DOHH2 (cell line): ENCODE measurements around the gene S100A4.

Experiments used
- H3F3A ChIP-seq: fragments of 200-600 bp; sonication (generic), shearing (Covaris generic); 2 replicates; pipeline ENCODE4 v1.6.0; 2016; ENCODE audit warnings: antibody characterized with exemption, mild to moderate bottlenecking; ENCODE audit not compliant: control insufficient read depth, insufficient read depth
- H3K27ac ChIP-seq: fragments of 200-600 bp; sonication (generic); 2 replicates; pipeline ENCODE4 v1.5.1; 2014; ENCODE audit warnings: low read depth, mild to moderate bottlenecking, low read length, moderate library complexity
- H3K27me3 ChIP-seq: fragments of 200-600 bp; sonication (generic); 2 replicates; pipeline ENCODE4 v1.6.1; 2014; ENCODE audit warnings: mild to moderate bottlenecking, low read length, mixed read lengths; ENCODE audit not compliant: control insufficient read depth
- H3K36me3 ChIP-seq: fragments of 200-600 bp; sonication (generic); 2 replicates; pipeline ENCODE4 v1.6.1; 2014; ENCODE audit warnings: mild to moderate bottlenecking, low read length, moderate library complexity, mixed read lengths; ENCODE audit not compliant: control insufficient read depth
- H3K4me1 ChIP-seq: fragments of 200-600 bp; sonication (generic); 2 replicates; pipeline ENCODE4 v1.6.1; 2014; ENCODE audit warnings: mild to moderate bottlenecking, low read length, mixed read lengths; ENCODE audit not compliant: control insufficient read depth
- H3K4me2 ChIP-seq: fragments of 200-600 bp; sonication (generic); 2 replicates; pipeline ENCODE4 v1.6.0; 2014; ENCODE audit warnings: mild to moderate bottlenecking, low read length, moderate library complexity
- H3K4me3 ChIP-seq: fragments of 200-600 bp; sonication (generic); 2 replicates; pipeline ENCODE4 v1.5.1; 2014; ENCODE audit warnings: mild to moderate bottlenecking, low read length, mixed read lengths
- H3K79me2 ChIP-seq: fragments of 200-600 bp; sonication (generic); 2 replicates; pipeline ENCODE4 v1.6.1; 2014; ENCODE audit warnings: mild to moderate bottlenecking, low read length, mixed read lengths; ENCODE audit not compliant: control insufficient read depth
- H3K9me2 ChIP-seq: fragments of 200-600 bp; sonication (generic); replicated peaks from 2 replicates; pipeline ENCODE4 v1.6.1; 2014; ENCODE audit warnings: mild to moderate bottlenecking, low read length, mixed read lengths; ENCODE audit not compliant: control insufficient read depth
- H3K9me3 ChIP-seq: fragments of 200-600 bp; sonication (generic); 2 replicates; pipeline ENCODE4 v1.6.1; 2014; ENCODE audit warnings: antibody characterized with exemption, low read length, mixed read lengths; ENCODE audit not compliant: control insufficient read depth, insufficient read depth
- H4K20me1 ChIP-seq: fragments of 200-600 bp; sonication (generic); 2 replicates; pipeline ENCODE4 v1.6.0; 2014; ENCODE audit warnings: low read depth, mild to moderate bottlenecking, antibody characterized with exemption, low read length, moderate library complexity; ENCODE audit not compliant: control insufficient read depth, insufficient read depth
- CTCF ChIP-seq: fragments of 200-600 bp; sonication (generic); IDR thresholded peaks from one replicate; pipeline ENCODE4 v1.5.1; 2014; ENCODE audit warnings: antibody characterized with exemption, mild to moderate bottlenecking, low read depth, low read length; ENCODE audit not compliant: poor library complexity, severe bottlenecking
- EZH2phosphoT487 ChIP-seq: fragments of 200-600 bp; sonication (generic); IDR thresholded peaks from 2 replicates; pipeline ENCODE4 v1.6.1; 2017; ENCODE audit warnings: borderline replicate concordance, mild to moderate bottlenecking, antibody characterized with exemption, low read length, moderate library complexity, mixed read lengths

The S100A4 gene

GRCh38 chr1:153498746-153499145 lies 46.9 kb downstream of the S100A4 start:
- Histone ChIP-seq H3K79me2 (no peaks in the 10 kb centered on the region), H3K4me1 (peaks cover 5% of the 10 kb centered on the region), H4K20me1 (no peaks in the 10 kb centered on the region), H3K36me3 (no peaks in the 10 kb centered on the region), H3K27ac (no peak overlapping the region), H3K4me3 (no peak overlapping the region), H3K9me2 (no peaks in the 10 kb centered on the region), H3F3A (no peaks in the 10 kb centered on the region), H3K9me3 (no peaks in the 10 kb centered on the region), H3K4me2 (no peak overlapping the region), H3K27me3 (peaks cover 17% of the 10 kb centered on the region)
- TF ChIP-seq CTCF (no peak), EZH2phosphoT487 (no peak)

- no peaks in the 10 kb centered on the region for H3K36me3 ChIP-seq
- no peak overlapping the region for H3K4me3 ChIP-seq
- H3F3A ChIP-seq, result no peaks in the 10 kb centered on the region
- H3K27ac ChIP-seq, result no peak overlapping the region
- no peaks in the 10 kb centered on the region for H4K20me1 ChIP-seq
- H3K79me2 ChIP-seq, result no peaks in the 10 kb centered on the region
- no peaks in the 10 kb centered on the region for H3K9me2 ChIP-seq
- peaks cover 5% of the 10 kb centered on the region for H3K4me1 ChIP-seq
- no peaks in the 10 kb centered on the region for H3K9me3 ChIP-seq
- H3K4me2 ChIP-seq, result no peak overlapping the region
- TF ChIP-seq CTCF (no peak), EZH2phosphoT487 (no peak)
- peaks cover 17% of the 10 kb centered on the region for H3K27me3 ChIP-seq
Measured at GRCh38 chr1:153495536-153495935, 50.1 kb downstream of the S100A4 start.

GRCh38 chr1:153494976-153495535 lies 50.5 kb downstream of the S100A4 start:
- no peak overlapping the region for H3K27ac ChIP-seq
- H3K27me3 ChIP-seq, result peaks cover 12% of the 10 kb centered on the region
- no peaks in the 10 kb centered on the region for H3K9me2 ChIP-seq
- TF ChIP-seq CTCF, result peak; percentile 97
- no peak for TF ChIP-seq EZH2phosphoT487
- H3K4me3 ChIP-seq, result no peak overlapping the region
- H3K4me2 ChIP-seq, result no peak overlapping the region
- peaks cover 5% of the 10 kb centered on the region for H3K4me1 ChIP-seq
- no peaks in the 10 kb centered on the region for H3F3A ChIP-seq
- H3K79me2 ChIP-seq, result no peaks in the 10 kb centered on the region
- H3K36me3 ChIP-seq, result no peaks in the 10 kb centered on the region
- no peaks in the 10 kb centered on the region for H3K9me3 ChIP-seq
- H4K20me1 ChIP-seq, result no peaks in the 10 kb centered on the region
